ENCODE data around the gene RETREG1. TPM values are rescaled to one million over a fixed set of nuclear protein-coding genes. Genes with fewer than 3 reads are reported as not detected.

The RETREG1 gene
- total RNA-seq, 1 donor from 2014 or later: 11.6 TPM

DNA sequence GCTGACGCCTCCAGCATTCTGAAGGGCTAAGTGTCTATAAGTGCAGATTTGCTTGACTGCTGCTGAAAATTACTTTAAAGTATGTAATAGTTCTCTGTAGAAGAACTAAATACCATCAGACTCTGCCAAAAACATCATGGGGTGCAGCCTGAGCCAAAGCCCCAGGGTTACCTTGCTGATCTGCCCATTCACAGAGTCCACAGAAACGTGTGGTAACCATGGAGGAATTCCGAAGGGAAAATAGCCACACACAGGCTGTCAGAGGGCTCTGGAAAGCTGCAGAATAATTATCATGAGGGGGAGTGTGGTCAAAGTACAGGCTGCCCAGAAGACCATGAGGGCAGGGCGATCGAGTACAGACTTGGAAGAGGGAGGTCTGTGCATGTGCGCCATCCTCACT lies 36.4 kb downstream of the RETREG1 start:
- Mint-ChIP-seq H3K36me3 (no peaks in the 10 kb centered on the region), H3K9me3 (no peaks in the 10 kb centered on the region), H3K27me3 (no peaks in the 10 kb centered on the region), H3K27ac (no peak overlapping the region), H3K4me3 (no peak overlapping the region), H3K4me1 (ENCODE audit: unreplicated experiment) (peaks cover 16% of the 10 kb centered on the region)
- DNase-seq (ENCODE audit: extremely low spot score, unreplicated experiment): no peak
- TF ChIP-seq CTCF (conservative IDR thresholded peaks at IDR 0.05): no peak

- peaks cover 11% of the 10 kb centered on the region for H3K4me1 Mint-ChIP-seq (ENCODE audit: unreplicated experiment)
- H3K36me3 Mint-ChIP-seq: no peaks in the 10 kb centered on the region
- no peak for DNase-seq (ENCODE audit: extremely low spot score, unreplicated experiment)
- H3K27me3 Mint-ChIP-seq: no peaks in the 10 kb centered on the region
- H3K27ac Mint-ChIP-seq: no peak overlapping the region
- no peak for TF ChIP-seq CTCF (conservative IDR thresholded peaks at IDR 0.05)
- H3K4me3 Mint-ChIP-seq: no peak overlapping the region
- H3K9me3 Mint-ChIP-seq: no peaks in the 10 kb centered on the region
Measured at GRCh38 chr5:16579142-16579847, 37.5 kb downstream of the RETREG1 start.

GRCh38 chr5:16578474-16578883 lies 38.3 kb downstream of the RETREG1 start:
- H3K4me1 Mint-ChIP-seq (ENCODE audit: unreplicated experiment): peaks cover 11% of the 10 kb centered on the region
- no peaks in the 10 kb centered on the region for H3K27me3 Mint-ChIP-seq
- no peak for TF ChIP-seq CTCF (conservative IDR thresholded peaks at IDR 0.05)
- no peak for DNase-seq (ENCODE audit: extremely low spot score, unreplicated experiment)
- no peak overlapping the region for H3K4me3 Mint-ChIP-seq
- H3K27ac Mint-ChIP-seq: no peak overlapping the region
- H3K9me3 Mint-ChIP-seq: no peaks in the 10 kb centered on the region
- no peaks in the 10 kb centered on the region for H3K36me3 Mint-ChIP-seq

- Mint-ChIP-seq H3K9me3 (no peaks in the 10 kb centered on the region), H3K27ac (no peak overlapping the region), H3K27me3 (no peaks in the 10 kb centered on the region), H3K36me3 (no peaks in the 10 kb centered on the region), H3K4me3 (no peak overlapping the region), H3K4me1 (ENCODE audit: unreplicated experiment) (peaks cover 11% of the 10 kb centered on the region)
- DNase-seq (ENCODE audit: extremely low spot score, unreplicated experiment): no peak
- no peak for TF ChIP-seq CTCF (conservative IDR thresholded peaks at IDR 0.05)
Measured at GRCh38 chr5:16577677-16578076, 39.1 kb downstream of the RETREG1 start.

- DNase-seq (ENCODE audit: extremely low spot score, unreplicated experiment): no peak
- Mint-ChIP-seq H3K36me3 (no peaks in the 10 kb centered on the region), H3K27ac (no peak overlapping the region), H3K27me3 (no peaks in the 10 kb centered on the region), H3K9me3 (no peaks in the 10 kb centered on the region), H3K4me1 (ENCODE audit: unreplicated experiment) (peaks cover 9% of the 10 kb centered on the region), H3K4me3 (no peak overlapping the region)
- no peak for TF ChIP-seq CTCF (conservative IDR thresholded peaks at IDR 0.05)
Measured at GRCh38 chr5:16574789-16575721, 41.7 kb downstream of the RETREG1 start.
